ENCODE measurements around the gene ADAMTS13. TPM values are rescaled to one million over a fixed set of nuclear protein-coding genes. Genes with fewer than 3 reads are reported as not detected.
A peak's percentile ranks its signal among the peaks of the same experiment; 100 is the strongest.
"Not testable (repeated sequence)": the region's sequence is repeated elsewhere in the genome, so short reads cannot be mapped to it uniquely, and the experiment has no call there.

The ADAMTS13 gene
- total RNA-seq, 1 experiment from 2014 or later: 0.20 TPM

DNA sequence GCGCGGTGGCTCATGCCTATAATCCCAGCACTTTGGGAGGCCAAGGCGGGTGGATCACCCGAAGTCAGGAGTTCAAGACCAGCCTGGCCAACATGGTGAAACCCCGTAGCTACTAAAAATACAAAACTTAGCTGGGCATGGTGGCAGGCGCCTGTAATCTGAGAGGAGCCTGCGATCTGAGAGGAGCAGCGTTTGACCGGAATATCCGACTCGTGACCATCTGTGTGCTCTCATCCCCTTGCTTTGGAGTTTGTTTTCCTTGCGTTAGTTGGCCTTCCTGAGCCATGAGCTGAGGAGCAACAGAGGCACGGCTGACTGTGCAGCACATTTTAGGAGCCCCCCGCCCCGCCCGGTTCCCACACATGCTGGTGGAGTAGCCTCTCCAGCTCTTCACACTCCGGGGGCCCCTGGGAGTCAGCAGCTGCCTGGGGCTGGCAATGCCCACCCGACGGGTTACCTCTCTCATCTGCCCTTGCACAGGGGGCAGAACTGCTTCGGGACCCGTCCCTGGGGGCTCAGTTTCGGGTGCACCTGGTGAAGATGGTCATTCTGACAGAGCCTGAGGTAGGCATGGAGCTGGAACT is 3.0 kb downstream of the ADAMTS13 start:
- DNase-seq (ENCODE audit: low read depth): no peak

DNA sequence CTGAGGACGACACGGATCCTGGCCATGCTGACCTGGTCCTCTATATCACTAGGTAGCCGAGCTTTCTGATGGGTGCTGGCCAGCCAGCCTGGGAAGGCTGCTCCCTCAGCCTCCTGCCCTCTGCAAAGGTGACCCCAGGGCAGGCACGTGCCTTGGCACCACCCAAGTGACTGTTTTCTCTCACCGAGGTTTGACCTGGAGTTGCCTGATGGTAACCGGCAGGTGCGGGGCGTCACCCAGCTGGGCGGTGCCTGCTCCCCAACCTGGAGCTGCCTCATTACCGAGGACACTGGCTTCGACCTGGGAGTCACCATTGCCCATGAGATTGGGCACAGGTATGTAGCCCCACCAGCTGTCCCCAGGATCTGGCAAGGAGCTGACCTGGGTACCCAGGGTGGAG is 3.8 kb downstream of the ADAMTS13 start:
- DNase-seq (ENCODE audit: low read depth): no peak

DNA sequence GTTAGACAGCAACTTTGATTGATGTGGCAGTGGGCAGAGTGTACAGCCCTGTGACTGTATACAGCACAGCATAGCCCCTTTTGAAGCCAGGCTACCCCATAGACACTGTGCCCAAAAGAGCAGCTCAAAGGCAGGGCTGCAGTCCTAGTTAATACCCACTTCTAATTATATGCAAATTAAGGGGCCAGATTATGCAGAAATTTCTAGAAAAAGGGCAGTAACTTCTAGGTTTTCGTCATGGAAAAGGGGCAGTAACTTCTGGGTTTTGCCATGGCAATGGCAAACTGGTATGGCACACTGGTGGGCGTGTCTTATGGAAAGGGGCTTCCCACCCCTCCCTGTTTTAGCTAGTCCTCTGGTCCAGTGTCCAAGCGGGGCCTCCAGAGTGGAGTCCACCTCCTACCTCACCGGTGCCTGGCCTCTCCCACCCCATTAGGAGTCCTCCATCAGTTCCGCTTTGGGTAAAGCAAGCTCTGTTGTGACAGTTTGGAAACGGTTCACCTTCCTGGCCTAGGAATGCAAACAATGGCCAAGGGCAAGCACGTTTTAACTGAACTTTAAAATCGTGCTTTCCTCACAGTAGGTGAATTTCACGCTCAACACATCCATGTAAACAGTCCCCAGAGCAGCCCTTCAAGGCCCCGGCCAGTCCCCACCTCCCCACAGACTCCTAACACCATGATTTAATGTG is 5.6 kb downstream of the ADAMTS13 start:
- no peak for DNase-seq (ENCODE audit: low read depth)

DNA sequence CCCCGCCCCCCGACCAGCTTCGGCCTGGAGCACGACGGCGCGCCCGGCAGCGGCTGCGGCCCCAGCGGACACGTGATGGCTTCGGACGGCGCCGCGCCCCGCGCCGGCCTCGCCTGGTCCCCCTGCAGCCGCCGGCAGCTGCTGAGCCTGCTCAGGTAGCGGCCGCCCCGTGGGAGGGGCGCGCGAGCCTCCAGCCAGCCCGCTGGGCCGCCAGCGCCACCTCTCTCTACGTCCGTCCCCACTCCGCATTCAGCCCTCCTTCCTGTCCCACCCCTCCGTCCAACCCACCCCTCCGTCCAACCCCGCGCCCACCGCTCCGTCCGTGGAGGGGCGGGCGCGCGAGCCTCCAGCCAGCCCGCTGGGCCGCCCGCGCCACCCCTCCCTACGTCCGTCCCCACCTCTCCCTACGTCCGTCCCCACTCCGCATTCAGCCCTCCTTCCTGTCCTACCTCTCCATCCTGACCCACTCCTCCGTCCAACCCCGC is 6.5 kb downstream of the ADAMTS13 start:
- DNase-seq (ENCODE audit: low read depth): no peak

DNA sequence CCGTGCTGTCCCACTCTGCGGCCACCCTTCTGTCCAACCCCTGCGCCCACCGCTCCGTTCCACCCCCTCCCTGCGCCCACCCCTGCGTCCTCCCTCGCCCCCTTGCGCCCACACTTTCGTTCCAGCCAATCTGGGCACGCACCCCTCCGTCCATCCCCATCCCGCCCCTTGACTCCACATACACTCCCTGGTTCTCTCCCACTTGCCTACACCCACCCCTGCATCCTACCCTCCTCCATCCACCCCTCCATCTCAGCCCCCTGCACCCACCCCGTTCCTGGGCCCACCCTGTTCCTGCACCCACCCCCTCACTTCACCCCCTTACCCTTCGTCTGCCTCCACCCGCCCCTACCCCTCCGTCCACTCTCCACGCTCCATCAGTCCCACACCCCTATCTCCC is 7.0 kb downstream of the ADAMTS13 start:
- no peak for DNase-seq (ENCODE audit: low read depth)

DNA sequence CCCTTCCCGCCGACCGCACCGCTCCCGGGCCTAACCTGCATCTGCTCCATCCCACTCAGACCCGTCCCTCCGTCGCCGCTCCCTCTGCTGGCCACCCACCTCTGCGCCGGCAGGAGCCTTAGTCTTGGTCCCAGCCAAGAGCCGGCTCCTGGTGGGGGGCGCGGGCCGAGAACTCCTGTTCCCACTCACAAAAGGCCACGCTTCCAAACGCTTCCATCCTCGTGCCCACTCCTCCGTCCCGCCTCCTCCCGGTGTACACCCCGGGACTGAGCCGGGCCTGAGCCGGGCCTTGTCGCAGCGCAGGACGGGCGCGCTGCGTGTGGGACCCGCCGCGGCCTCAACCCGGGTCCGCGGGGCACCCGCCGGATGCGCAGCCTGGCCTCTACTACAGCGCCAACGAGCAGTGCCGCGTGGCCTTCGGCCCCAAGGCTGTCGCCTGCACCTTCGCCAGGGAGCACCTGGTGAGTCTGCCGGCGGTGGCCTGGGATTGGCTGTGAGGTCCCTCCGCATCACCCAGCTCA is 7.5 kb downstream of the ADAMTS13 start:
- no peak for DNase-seq (ENCODE audit: low read depth)

DNA sequence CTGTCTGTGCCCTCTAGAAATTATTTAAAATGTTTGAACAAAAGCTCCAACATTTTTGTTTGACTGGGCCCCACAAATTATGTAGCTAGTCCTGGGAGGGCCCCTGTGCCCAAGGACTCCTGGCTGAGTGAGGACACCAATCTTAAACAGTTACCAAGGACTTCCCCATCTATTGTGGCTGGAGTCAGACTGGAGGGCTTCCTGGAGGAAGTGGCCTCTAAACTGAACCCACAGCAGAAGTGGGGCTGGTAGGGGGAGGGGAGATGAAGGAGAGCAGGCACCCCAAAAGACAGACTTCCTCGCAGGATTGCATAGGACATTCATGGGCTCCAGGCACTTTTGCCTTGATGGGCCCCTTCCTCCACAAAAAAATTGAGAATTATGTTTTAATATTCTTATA is 8.1 kb downstream of the ADAMTS13 start:
- DNase-seq (ENCODE audit: low read depth): no peak

DNA sequence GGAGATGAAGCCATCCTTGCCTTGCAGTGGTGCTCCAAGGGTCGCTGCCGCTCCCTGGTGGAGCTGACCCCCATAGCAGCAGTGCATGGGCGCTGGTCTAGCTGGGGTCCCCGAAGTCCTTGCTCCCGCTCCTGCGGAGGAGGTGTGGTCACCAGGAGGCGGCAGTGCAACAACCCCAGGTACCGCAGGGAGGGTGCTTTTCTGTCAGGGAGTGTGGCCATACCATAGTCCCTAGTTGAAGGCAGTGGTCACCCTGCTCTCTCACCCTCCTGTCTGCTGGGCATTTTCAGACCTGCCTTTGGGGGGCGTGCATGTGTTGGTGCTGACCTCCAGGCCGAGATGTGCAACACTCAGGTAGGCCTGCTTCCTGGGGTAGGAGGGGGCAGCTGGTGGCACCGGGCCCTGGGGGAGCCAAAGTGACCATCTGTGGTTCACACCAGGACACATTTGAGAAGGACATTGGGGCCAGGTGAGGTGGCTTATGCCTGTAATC is 11.2 kb downstream of the ADAMTS13 start:
- DNase-seq (ENCODE audit: low read depth): no peak

DNA sequence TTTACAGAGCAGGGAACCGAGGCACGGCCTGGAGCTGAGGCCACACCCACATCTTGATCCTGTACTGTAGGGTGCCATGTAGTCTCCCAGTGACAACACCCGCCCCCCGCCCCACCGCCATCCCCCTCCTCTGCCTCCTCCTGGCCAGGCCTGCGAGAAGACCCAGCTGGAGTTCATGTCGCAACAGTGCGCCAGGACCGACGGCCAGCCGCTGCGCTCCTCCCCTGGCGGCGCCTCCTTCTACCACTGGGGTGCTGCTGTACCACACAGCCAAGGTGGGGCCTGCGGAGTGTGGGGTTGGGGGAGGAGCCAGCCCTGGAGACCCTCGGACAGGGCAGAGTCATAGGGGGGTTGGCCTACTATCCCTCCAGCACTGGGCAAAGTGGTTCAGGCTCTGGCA is 14.5 kb downstream of the ADAMTS13 start:
- no peak for DNase-seq (ENCODE audit: low read depth)

DNA sequence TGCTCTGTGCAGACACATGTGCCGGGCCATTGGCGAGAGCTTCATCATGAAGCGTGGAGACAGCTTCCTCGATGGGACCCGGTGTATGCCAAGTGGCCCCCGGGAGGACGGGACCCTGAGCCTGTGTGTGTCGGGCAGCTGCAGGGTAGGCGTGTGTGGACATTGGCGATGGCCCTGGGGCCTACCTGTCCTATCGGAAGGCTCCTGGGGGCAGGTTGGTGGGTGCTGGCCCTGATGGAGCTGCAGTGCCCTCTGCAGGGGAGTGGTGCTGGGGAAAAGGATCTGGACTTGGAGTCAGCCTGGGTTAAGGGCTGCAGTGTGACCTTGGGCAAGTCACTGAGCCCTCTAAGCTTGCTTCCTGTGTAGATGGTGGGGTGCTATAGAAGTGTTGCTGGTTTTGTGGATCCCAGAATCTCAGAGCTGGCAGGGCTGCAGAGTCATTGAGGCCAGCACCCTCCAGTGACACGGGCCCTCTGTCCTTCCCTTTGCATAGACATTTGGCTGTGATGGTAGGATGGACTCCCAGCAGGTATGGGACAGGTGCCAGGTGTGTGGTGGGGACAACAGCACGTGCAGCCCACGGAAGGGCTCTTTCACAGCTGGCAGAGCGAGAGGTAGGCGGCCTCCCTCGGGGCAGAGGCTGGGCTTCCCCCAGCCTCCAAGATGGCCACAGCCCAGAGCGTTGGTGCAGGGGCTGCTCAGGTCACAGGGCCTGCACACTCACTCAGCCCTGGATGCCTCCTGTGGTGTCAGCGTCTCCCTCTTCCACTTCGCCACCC is 15.8 kb downstream of the ADAMTS13 start:
- no peak for DNase-seq (ENCODE audit: low read depth)

DNA sequence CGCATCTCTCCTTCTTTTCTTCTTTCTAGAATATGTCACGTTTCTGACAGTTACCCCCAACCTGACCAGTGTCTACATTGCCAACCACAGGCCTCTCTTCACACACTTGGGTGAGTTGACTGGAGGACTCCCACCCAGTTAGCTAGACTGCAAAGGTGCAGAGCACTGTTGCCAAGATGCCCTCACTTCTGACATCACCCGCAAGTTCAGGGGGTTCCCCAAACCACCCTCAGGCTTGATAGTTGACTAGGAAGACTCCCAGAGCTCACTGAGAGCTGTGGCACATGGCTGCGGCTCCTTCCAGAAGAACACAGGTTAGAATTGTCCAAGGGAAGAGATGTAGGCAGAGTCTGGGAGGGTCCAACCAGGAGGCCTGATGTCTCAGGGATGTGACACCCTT is 17.2 kb downstream of the ADAMTS13 start:
- no peak for DNase-seq (ENCODE audit: low read depth)

DNA sequence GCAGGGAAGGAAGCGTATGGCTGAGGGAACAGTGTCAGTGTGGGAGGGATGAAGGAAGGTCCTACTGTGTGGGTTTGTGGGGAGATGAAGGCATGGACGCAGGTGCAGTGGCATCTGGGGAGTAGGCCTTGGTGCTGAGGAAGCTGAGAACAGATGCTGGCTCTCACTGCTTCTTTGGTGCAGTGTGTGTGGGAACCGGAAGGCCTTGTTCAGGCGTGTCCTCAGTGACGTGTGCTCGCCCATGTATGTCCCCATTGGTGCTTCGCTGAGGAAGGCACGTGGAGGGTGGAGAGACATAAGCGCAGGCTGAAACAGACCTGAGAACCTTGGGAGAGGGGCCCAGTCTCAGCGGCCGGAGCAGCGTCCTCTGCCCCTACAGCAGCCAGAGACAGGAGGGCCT is 18.7 kb downstream of the ADAMTS13 start:
- no peak for DNase-seq (ENCODE audit: low read depth)

DNA sequence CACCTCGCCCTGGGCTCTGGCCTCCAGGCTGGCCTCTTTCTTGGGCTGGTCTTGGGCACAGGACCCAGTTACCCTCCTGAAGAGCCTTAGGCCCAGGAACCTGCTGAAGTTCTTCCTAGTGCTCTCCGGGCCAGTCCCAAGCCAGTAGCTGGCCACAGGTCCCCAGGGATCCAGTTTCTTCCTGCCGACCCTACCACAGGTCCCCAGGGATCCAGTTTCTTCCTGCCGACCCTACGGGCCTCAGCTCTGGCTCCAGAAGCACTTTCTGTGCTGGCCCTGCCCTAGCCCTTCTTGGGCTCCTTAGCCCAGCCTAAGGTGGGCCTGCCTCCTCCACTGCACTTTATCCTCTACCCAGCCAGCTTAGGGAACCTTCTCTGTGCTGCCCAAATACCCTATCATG is 19.4 kb downstream of the ADAMTS13 start:
- no peak for DNase-seq (ENCODE audit: low read depth)

DNA sequence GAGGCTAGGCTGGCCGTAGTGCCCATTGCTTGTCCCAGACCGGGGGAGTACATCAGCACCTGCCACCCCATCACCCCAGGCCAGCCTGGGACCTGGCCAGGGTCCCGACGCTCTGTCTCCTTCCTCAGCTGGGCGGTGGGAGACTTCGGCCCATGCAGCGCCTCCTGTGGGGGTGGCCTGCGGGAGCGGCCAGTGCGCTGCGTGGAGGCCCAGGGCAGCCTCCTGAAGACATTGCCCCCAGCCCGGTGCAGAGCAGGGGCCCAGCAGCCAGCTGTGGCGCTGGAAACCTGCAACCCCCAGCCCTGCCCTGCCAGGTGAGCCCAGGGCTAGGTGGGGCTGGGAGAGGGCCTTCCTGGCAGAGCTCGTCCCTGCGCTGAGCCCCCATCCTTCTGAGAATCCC is 21.1 kb downstream of the ADAMTS13 start:
- no peak for DNase-seq (ENCODE audit: low read depth)

DNA sequence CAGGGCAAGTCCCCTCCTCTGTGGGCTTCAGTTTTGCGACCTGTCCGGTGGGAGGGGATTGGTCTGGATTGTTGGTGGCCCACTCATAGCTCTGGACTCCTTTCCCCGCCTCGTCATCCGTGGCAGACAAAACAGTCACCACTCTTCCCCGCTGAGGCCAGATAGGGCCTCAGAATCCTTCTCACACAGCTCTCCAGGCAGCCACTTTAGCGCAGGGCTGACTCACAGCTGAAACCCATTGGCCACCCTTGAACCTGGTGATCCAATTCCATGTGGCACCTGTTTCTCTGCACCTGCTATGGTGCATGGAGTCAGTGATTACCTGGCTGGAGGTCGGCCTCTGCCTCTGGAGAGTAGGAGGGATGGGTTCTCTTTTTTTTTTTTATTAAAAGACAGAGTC is 21.8 kb downstream of the ADAMTS13 start:
- peak; percentile 39 for DNase-seq (ENCODE audit: low read depth)

DNA sequence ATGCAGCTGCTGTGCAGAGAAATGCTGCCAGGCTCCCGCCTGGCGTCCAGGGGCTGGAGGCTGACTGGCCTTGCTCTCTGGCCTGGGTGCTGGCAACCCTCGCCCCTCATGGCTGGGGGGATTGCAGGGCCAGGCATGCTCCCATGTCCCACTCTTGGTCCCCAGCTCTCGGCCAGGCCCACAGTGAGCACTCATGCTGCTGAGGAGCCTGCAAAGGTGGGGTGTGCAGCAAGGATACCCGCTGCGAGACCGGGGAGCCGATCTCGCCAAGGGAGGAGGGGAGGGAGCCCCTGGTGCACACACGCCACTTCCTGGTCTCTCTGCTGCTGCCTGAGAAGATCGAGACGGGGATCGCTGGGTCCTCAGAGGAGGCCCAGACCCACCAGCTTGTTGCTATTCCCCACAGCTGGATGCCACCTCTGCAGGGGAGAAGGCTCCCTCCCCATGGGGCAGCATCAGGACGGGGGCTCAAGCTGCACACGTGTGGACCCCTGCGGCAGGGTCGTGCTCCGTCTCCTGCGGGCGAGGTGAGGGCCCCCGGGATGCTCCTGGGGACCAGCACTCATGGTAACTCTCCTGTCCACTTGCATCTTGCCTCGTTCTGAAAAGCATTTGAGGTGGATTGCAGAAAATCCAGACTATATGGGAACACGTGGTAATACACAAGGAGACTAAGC is 23.3 kb downstream of the ADAMTS13 start:
- no peak for DNase-seq (ENCODE audit: low read depth)

DNA sequence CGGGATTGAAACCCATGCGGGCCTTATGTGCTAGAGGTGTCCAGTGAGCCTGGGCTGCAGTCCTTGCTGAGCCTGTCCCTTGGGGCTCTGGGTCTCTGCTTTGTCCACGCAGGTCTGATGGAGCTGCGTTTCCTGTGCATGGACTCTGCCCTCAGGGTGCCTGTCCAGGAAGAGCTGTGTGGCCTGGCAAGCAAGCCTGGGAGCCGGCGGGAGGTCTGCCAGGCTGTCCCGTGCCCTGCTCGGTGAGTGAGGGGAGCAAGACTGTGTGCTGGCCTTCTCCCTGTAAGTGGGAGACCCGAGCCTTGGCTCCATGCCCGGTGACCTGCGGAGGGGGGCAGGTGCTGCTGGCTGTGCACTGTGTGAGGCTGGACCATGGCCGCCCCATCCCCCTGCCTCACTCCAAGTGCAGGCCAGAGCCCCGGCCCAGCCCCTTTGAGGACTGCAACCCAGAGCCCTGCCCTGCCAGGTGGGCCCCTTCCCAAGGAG is 26.4 kb downstream of the ADAMTS13 start:
- DNase-seq (ENCODE audit: low read depth): peak; percentile 22

DNA sequence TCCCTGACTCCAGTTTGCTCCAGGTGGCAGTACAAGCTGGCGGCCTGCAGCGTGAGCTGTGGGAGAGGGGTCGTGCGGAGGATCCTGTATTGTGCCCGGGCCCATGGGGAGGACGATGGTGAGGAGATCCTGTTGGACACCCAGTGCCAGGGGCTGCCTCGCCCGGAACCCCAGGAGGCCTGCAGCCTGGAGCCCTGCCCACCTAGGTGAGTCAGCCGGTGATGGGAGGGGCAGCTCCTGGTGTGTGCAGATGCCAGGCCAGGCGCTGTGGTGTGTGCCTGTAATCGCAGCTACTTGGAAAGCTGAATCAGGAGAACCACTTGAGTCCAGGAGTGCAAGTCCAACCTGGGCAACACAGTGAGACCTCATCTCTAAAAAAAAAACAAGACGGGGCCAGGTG is 27.6 kb downstream of the ADAMTS13 start:
- peak; percentile 78 for DNase-seq (ENCODE audit: low read depth)

DNA sequence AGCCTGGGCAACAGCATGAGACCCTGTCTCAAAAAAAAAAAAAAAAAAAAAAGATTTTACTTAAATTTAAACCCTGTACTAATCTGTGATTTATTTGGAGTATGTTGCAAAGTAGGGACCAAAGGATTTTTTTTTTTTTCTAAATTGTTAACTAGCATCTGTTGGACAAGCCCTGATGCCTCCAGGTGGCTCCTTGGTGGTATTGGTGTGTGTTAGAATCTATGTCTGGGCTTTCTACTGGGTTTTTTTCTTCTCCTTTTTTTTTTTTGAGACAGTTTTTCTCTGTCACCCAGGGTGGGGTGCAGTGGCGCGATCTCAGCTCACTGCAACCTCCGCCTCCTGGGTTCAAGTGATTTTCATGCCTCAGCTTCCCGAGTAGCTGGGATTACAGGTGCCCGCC is 29.7 kb downstream of the ADAMTS13 start:
- not testable (repeated sequence) for DNase-seq (ENCODE audit: low read depth)

DNA sequence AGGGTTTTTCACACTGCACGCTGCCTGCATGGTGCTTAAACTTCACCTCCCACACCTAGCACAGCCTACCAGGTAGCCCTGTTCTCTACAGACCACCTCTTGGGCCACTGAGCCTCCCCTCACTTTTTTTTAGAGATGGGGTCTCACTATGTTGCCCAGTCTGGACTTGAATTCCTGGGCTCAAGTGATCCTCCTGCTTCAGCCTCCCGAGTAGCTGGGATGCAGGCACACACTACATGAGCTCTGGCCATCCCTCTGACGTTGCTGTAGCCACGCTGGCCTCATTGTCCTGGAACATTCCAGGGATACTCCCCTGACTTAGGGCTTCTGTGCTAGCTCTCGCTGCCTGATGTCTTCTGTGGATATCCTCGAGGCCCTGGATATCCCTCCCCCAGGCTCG is 30.4 kb downstream of the ADAMTS13 start:
- no peak for DNase-seq (ENCODE audit: low read depth)

DNA sequence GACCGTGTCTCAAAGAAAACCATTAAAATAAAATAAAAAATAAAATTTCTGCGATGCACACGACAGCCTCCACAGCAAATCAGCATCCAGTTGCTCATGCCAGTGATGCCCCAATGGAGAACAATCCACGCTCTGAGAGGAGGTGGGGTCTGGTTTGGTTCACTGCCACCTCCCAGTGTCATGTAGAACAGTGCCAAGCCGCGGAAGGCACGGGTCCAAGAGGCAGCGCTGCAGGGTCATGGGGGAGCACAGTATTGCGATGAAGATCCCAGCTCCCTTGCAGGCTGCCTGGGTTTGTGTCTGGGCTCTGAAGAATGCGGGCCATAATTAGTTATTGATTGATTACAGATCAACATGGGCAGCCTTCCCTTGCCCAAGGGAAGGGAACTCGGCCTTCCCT is 31.5 kb downstream of the ADAMTS13 start:
- DNase-seq (ENCODE audit: low read depth): peak; percentile 30

DNA sequence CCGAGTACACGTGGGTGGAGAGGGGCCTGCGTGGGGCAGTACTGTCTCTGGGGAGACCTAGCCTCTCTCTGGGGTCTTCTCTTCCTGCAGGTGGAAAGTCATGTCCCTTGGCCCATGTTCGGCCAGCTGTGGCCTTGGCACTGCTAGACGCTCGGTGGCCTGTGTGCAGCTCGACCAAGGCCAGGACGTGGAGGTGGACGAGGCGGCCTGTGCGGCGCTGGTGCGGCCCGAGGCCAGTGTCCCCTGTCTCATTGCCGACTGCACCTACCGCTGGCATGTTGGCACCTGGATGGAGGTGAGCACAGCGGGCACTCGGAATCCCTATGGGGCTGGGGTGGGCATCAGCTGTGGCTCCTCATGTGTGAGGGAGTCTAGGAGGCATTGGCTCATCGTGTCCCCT is 32.2 kb downstream of the ADAMTS13 start:
- DNase-seq (ENCODE audit: low read depth): no peak

Data from M059J (cell line).